ENCODE measurements around the gene ARMC10.

Gene ARMC10

DNA sequence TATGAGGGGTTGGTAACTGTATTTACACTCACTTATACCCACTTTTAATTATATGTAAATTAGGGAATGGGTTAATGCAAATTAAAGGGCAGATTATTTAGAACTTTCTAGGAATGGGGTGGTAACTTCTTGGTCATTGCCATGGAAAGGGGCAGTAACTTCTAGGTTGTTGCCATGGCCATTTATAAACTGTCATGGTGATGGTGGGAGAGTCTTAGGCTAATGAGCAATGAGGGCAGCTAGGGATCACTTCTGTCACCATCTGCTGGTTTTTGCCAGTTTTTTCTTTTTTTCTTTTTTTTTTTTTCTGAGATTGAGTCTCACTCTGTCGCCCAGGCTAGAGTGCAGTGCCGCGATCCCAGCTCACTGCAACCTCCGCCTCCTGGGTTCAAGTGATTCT lies 40.8 kb downstream of the ARMC10 start:
- TF ChIP-seq, protein P1, sequence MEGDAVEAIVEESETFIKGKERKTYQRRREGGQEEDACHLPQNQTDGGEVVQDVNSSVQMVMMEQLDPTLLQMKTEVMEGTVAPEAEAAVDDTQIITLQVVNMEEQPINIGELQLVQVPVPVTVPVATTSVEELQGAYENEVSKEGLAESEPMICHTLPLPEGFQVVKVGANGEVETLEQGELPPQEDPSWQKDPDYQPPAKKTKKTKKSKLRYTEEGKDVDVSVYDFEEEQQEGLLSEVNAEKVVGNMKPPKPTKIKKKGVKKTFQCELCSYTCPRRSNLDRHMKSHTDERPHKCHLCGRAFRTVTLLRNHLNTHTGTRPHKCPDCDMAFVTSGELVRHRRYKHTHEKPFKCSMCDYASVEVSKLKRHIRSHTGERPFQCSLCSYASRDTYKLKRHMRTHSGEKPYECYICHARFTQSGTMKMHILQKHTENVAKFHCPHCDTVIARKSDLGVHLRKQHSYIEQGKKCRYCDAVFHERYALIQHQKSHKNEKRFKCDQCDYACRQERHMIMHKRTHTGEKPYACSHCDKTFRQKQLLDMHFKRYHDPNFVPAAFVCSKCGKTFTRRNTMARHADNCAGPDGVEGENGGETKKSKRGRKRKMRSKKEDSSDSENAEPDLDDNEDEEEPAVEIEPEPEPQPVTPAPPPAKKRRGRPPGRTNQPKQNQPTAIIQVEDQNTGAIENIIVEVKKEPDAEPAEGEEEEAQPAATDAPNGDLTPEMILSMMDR (IDR thresholded peaks at IDR 0.05; ENCODE audit: low read depth, low read length, missing control alignments): no peak
- DNase-seq (ENCODE audit: extremely low read depth, low read depth): no peak
- H3K4me3 ChIP-seq (replicated peaks; ENCODE audit: low read depth, low read length): no peak overlapping the region

DNA sequence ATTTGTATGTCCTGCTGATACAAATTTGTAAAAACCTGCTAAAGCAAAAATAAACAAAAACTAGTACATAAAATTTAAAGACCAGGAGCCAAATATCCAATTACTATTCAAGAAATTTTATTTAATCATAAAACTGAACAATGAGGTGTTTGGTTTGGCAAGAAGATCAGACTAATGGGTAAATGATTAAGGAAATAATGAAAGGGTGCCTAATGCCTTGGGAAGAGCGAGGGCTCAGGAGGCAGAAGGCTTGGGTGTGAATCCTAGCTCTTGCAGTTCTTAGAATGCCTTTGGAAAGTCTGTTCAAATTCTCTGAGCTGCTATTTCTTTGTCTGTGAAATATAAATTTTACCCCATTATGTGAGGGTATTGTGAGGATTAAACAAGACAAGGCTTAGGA lies 41.6 kb downstream of the ARMC10 start:
- no peak overlapping the region for H3K4me3 ChIP-seq (replicated peaks; ENCODE audit: low read depth, low read length)
- no peak for DNase-seq (ENCODE audit: extremely low read depth, low read depth)
- TF ChIP-seq, protein P1 (IDR thresholded peaks at IDR 0.05; ENCODE audit: low read depth, low read length, missing control alignments): no peak

DNA sequence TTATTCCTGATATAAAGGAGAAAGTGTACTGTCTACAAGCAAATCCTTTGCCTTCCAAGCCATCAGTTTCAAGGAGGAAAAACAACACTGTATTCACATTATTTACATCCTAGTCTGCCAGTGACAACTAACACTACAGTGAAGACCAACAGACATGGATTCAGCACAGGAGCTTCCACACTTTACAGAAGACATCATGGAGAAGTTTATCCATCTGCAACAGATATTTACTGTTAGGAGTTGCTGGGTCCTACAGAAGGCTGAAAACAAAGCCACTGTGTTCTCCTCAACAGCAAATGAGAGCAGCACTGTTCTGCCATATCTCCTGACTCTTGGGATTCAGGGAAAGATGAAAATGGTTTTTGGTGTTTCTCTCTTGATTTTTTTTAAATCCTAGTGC lies 42.1 kb downstream of the ARMC10 start:
- TF ChIP-seq, protein P1 (IDR thresholded peaks at IDR 0.05; ENCODE audit: low read depth, low read length, missing control alignments): no peak
- no peak overlapping the region for H3K4me3 ChIP-seq (replicated peaks; ENCODE audit: low read depth, low read length)
- DNase-seq (ENCODE audit: extremely low read depth, low read depth): no peak

DNA sequence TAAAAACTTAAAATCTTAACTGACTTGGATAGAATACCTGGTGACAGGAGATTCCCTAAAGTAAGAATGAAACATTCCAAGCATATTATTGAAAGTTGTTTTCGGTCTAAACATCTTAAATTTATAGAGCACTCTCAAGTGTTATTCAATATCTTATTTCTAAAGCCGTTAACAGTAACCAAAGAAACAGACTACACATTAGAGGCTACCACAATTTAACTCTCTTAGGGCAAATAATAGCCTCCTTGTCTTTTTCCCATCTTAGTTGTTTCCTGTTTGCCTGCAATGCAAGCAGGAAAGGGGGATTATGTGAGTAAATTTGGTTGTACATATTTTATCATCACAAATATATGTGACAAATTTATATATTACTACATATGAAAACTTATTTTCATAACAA lies 42.5 kb downstream of the ARMC10 start:
- TF ChIP-seq, protein P1 (IDR thresholded peaks at IDR 0.05; ENCODE audit: low read depth, low read length, missing control alignments): no peak
- no peak for DNase-seq (ENCODE audit: extremely low read depth, low read depth)
- no peak overlapping the region for H3K4me3 ChIP-seq (replicated peaks; ENCODE audit: low read depth, low read length)

DNA sequence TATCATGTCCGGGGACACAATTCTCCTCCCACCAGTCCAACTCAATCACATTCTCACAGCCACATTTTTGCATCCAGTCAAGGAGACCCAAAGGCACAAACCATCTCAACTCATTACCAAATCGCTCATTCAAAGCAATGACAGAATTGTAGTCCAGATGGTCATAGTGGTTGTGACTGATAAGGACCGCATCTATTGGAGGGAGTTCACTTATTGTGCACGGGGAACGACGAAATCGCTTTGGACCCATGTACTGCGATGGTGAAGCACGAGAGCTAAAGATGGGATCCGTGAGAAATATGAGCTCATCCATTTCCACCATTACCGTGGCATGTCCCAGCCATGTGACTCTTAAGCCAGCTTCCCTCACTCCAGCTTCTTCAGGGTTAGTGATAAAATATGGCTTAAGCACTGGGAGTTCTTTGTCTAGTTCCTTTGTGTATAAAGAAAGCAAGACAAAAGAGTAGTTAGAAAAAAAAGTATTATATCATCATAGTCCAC lies 44.9 kb downstream of the ARMC10 start:
- no peak overlapping the region for H3K4me3 ChIP-seq (replicated peaks; ENCODE audit: low read depth, low read length)
- TF ChIP-seq, protein P1 (IDR thresholded peaks at IDR 0.05; ENCODE audit: low read depth, low read length, missing control alignments): no peak
- no peak for DNase-seq (ENCODE audit: extremely low read depth, low read depth)

DNA sequence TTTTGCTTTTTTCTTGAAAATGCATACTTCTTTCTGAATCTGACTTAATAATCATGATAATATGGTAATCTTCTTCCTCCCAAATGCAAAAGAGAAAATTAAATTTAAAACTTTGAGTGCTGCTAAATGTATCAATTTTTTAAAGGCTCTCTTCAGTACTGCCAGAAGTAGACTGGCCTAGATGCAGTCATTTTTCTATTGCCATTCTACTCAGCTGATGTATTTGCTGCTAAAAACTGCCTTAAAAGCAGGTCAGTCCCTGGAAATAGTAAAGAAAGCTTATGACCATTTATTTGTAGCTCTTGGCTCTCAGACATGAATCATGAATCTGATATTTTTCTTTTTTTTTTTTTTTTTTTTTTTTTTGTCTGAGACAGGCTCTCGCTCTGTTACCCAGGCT lies 45.4 kb downstream of the ARMC10 start:
- no peak for DNase-seq (ENCODE audit: extremely low read depth, low read depth)
- no peak overlapping the region for H3K4me3 ChIP-seq (replicated peaks; ENCODE audit: low read depth, low read length)
- TF ChIP-seq, protein P1 (IDR thresholded peaks at IDR 0.05; ENCODE audit: low read depth, low read length, missing control alignments): no peak

DNA sequence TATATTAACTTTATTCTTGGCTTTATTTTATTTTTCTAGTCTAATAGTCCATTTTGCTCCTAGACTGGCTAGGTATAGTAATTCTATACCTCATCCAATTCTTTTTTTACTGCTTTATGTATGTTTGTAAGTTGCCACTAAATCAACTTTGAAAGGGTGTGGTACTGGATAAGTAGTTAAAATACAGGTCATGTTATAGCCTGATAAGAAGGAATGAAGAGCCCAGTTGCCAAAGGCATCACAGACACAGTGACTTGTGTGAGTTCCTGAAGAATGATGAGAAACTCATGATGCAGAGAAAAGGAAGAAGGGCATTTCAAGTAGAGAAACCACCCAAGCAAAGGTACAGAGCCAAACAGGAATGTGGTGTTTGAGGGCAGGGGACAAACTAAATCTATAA lies 46.7 kb downstream of the ARMC10 start:
- H3K4me3 ChIP-seq (replicated peaks; ENCODE audit: low read depth, low read length): no peak overlapping the region
- DNase-seq (ENCODE audit: extremely low read depth, low read depth): no peak
- TF ChIP-seq, protein P1 (IDR thresholded peaks at IDR 0.05; ENCODE audit: low read depth, low read length, missing control alignments): no peak

Data from HFF-Myc (cell line).